Neural progenitor cell (in vitro differentiated cells): ENCODE results near the gene SDHC.

ENCODE experiments used
- CTCF ChIP-seq: fragments of 200-600 bp; sonication (generic); IDR thresholded peaks from 2 replicates; pipeline ENCODE4 v1.5.1; 2017; ENCODE audit warnings: antibody characterized with exemption, mild to moderate bottlenecking
- EZH2 ChIP-seq: fragments of 200-600 bp; sonication (generic); IDR thresholded peaks from 2 replicates; pipeline ENCODE4 v1.6.1; 2017; ENCODE audit warnings: antibody characterized with exemption, mild to moderate bottlenecking, moderate library complexity
- EZH2phosphoT487 ChIP-seq: fragments of 200-600 bp; sonication (generic); IDR thresholded peaks from 2 replicates; pipeline ENCODE4 v1.6.1; 2017; ENCODE audit warnings: antibody characterized with exemption

- TF ChIP-seq CTCF, result no peak
- TF ChIP-seq EZH2phosphoT487, result no peak
- no peak for TF ChIP-seq EZH2
These were observed 46.9 kb upstream of the SDHC start for GRCh38 chr1:161267321-161267720.
